ENCODE data around the gene NCAPD2. TPM values are rescaled to one million over a fixed set of nuclear protein-coding genes. Genes with fewer than 3 reads are reported as not detected.
A peak's percentile ranks its signal among the peaks of the same experiment; 100 is the strongest.

The NCAPD2 gene
- total and polyA plus RNA-seq, 2 of the 4 experiments (the other 2 are of a cell fraction): 35.6 to 57.9 TPM

DNA sequence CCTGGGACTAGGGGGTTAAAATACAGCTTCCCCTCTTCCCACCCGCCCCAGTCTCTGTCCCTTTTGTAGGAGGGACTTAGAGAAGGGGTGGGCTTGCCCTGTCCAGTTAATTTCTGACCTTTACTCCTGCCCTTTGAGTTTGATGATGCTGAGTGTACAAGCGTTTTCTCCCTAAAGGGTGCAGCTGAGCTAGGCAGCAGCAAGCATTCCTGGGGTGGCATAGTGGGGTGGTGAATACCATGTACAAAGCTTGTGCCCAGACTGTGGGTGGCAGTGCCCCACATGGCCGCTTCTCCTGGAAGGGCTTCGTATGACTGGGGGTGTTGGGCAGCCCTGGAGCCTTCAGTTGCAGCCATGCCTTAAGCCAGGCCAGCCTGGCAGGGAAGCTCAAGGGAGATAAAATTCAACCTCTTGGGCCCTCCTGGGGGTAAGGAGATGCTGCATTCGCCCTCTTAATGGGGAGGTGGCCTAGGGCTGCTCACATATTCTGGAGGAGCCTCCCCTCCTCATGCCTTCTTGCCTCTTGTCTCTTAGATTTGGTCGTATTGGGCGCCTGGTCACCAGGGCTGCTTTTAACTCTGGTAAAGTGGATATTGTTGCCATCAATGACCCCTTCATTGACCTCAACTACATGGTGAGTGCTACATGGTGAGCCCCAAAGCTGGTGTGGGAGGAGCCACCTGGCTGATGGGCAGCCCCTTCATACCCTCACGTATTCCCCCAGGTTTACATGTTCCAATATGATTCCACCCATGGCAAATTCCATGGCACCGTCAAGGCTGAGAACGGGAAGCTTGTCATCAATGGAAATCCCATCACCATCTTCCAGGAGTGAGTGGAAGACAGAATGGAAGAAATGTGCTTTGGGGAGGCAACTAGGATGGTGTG is 42.3 kb downstream of the NCAPD2 start (continued):
- TF ChIP-seq CHD1 (IDR thresholded peaks at IDR 0.05; ENCODE audit: low read depth, low read length) (no peak; the same call in 1 of the 2 replicates), SMC3 (IDR thresholded peaks at IDR 0.05; ENCODE audit: low read depth, low read length) (no peak)

DNA sequence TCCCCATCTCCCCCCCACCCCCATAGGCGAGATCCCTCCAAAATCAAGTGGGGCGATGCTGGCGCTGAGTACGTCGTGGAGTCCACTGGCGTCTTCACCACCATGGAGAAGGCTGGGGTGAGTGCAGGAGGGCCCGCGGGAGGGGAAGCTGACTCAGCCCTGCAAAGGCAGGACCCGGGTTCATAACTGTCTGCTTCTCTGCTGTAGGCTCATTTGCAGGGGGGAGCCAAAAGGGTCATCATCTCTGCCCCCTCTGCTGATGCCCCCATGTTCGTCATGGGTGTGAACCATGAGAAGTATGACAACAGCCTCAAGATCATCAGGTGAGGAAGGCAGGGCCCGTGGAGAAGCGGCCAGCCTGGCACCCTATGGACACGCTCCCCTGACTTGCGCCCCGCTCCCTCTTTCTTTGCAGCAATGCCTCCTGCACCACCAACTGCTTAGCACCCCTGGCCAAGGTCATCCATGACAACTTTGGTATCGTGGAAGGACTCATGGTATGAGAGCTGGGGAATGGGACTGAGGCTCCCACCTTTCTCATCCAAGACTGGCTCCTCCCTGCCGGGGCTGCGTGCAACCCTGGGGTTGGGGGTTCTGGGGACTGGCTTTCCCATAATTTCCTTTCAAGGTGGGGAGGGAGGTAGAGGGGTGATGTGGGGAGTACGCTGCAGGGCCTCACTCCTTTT is 43.1 kb downstream of the NCAPD2 start:
- Histone ChIP-seq H4K8ac (ENCODE audit: low read depth in 2 of 2, low read length in 2 of 2) (no peak overlapping the region), H3K4me3 (ENCODE audit: insufficient read depth, low read depth, low read length) (peak overlapping the region; percentile 66; the same call in 1 of the 2 replicates), H3K27me3 (ENCODE audit: control insufficient read depth, insufficient read depth, low read length) (no peaks in the 10 kb centered on the region), H3K27ac (ENCODE audit: insufficient read depth, low read length) (peak overlapping the region; percentile 93; the same call in 1 of the 2 replicates), H3K14ac (replicated peaks; ENCODE audit: low read depth, low read length) (peak overlapping the region; percentile 95), H3K4me2 (ENCODE audit: low read depth, low read length) (peak overlapping the region; percentile 89), H3K9me3 (ENCODE audit: control insufficient read depth, insufficient read depth, low read length) (no peaks in the 10 kb centered on the region), H3K9ac (ENCODE audit: low read depth, low read length) (peak overlapping the region; percentile 92), H2AK9ac (replicated peaks; ENCODE audit: low read depth, low read length, poor library complexity) (no peak overlapping the region), H2AFZ (replicated peaks; ENCODE audit: low read length, poor library complexity) (no peak overlapping the region), H3K4ac (ENCODE audit: low read depth, low read length) (no peak overlapping the region), H3K79me1 (ENCODE audit: low read depth in 1 of 2, low read length in 2 of 2) (peaks cover 0 to 67% of the 10 kb centered on the region in 2 experiments; a peak in 3 of 4 replicates), H2BK15ac (ENCODE audit: low read depth, low read length) (no peak overlapping the region), H3K36me3 (ENCODE audit: control insufficient read depth, insufficient read depth, low read length) (peaks cover 51% of the 10 kb centered on the region), H3K23ac (ENCODE audit: low read depth, low read length) (peak overlapping the region; percentile 92; the same call in 1 of the 2 replicates), H4K20me1 (ENCODE audit: insufficient read depth, low read length) (peaks cover 75% of the 10 kb centered on the region), H2AK5ac (ENCODE audit: low read depth, low read length) (no peak overlapping the region), H2BK120ac (ENCODE audit: low read depth, low read length) (no peak overlapping the region), H2BK5ac (ENCODE audit: low read depth, low read length, poor library complexity, severe bottlenecking) (peak overlapping the region; percentile 85), H2BK20ac (ENCODE audit: low read depth, low read length) (no peak overlapping the region), H4K91ac (ENCODE audit: insufficient read depth, low read depth, low read length) (no peak overlapping the region), H3K9me1 (ENCODE audit: insufficient read depth, low read length) (no peaks in the 10 kb centered on the region), H3K18ac (ENCODE audit: low read depth, low read length) (no peak overlapping the region), H3K4me1 (ENCODE audit: control insufficient read depth, insufficient read depth, low read length) (peaks cover 17% of the 10 kb centered on the region), H3K56ac (ENCODE audit: extremely low read depth, insufficient read depth, low read length) (no peak overlapping the region), H4K5ac (ENCODE audit: low read depth, low read length) (no peak overlapping the region)
- no peak for DNase-seq
- ChIA-PET POLR2A (ENCODE audit: unreplicated experiment) (interaction anchor here (0.7 kb wide), 2 partner anchors 11 to 209 kb away, joined by 3 to 4 read pairs; no protein-coding TSS in a partner anchor), CTCF (interaction anchor here (0.9 to 1.9 kb wide), 5 partner anchors 12 to 21 kb away, joined by 3 to 8 read pairs (median 4); no protein-coding TSS in a partner anchor)
- TF ChIP-seq, protein P1, sequence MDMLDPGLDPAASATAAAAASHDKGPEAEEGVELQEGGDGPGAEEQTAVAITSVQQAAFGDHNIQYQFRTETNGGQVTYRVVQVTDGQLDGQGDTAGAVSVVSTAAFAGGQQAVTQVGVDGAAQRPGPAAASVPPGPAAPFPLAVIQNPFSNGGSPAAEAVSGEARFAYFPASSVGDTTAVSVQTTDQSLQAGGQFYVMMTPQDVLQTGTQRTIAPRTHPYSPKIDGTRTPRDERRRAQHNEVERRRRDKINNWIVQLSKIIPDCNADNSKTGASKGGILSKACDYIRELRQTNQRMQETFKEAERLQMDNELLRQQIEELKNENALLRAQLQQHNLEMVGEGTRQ (IDR thresholded peaks at IDR 0.05; ENCODE audit: low read depth, low read length): no peak
- no peak for TF ChIP-seq RCOR1 (IDR thresholded peaks at IDR 0.05; ENCODE audit: insufficient replicate concordance, low read length)
- peak; percentile 28 for TF ChIP-seq POLR2A (IDR thresholded peaks at IDR 0.05; ENCODE audit: low read depth, low read length)
- TF ChIP-seq CHD1 (IDR thresholded peaks at IDR 0.05; ENCODE audit: low read depth, low read length): no peak
- TF ChIP-seq NFE2L2 (IDR thresholded peaks at IDR 0.05; ENCODE audit: low read depth, low read length): no peak
- no peak for TF ChIP-seq MAFK (IDR thresholded peaks at IDR 0.05; ENCODE audit: low read depth, low read length)
- intact Hi-C loops (cut with micrococcal nuclease): no loop called here
- BruUV-seq (replicated peaks): no TSS peak
- 65% methylated on average over 9 of the region's 19 CpGs; no CpG with 5 or more reads in 1 of the 2 experiments for WGBS, 2 experiments (ENCODE audit: extremely low coverage in 2 of 2, insufficient read length in 1 of 2)
- no peak for ATAC-seq (ENCODE audit: low read depth)
- in situ Hi-C loops (cut with MboI; ENCODE audit: low sequenced_read_pairs): no loop called here
- dilution Hi-C loops (cut with HindIII; ENCODE audit: low sequenced_read_pairs, unreplicated experiment): no loop called here
